ENCODE results near the gene NKX2-1. TPM values are rescaled to one million over a fixed set of nuclear protein-coding genes. Genes with fewer than 3 reads are reported as not detected.

NKX2-1 gene
- total RNA-seq, 1 experiment from 2014 or later = not detected

DNA sequence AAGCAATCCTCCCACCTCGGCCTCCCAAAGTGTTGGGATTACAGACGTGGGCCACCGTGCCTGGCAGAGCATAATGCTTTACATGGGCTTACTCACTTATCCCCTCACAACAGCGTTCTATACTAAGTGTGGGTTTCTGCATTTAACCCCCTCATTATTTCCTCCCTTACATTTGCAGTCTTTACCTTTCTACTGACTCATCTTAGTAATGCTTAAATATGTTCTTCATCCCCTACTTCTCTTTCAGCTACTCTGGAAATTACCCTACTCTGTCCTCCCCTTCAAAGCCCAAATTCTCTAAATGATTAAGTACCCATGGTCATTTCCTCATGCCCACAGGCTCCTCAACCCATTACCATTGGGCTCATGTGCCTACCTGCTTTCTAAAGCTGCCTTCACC is 40.7 kb downstream of the NKX2-1 start:
- Mint-ChIP-seq H3K27me3 (ENCODE audit: low read depth) (peaks cover 77% of the 10 kb centered on the region), H3K36me3 (ENCODE audit: insufficient read depth in 1 of 3, low read depth in 3 of 3) (no peaks in the 10 kb centered on the region), H3K27ac (no peak overlapping the region), H3K4me3 (no peak overlapping the region), H3K9me3 (no peaks in the 10 kb centered on the region), H3K4me1 (no peaks in the 10 kb centered on the region)
- Histone ChIP-seq H3K79me2 (ENCODE audit: insufficient read depth, low read length) (no peaks in the 10 kb centered on the region), H3K9me3 (ENCODE audit: control insufficient read depth, low read depth, low read length) (no peaks in the 10 kb centered on the region), H3K79me1 (ENCODE audit: insufficient read depth, low read depth, low read length, poor library complexity, severe bottlenecking) (no peaks in the 10 kb centered on the region), H3T11ph (ENCODE audit: low read length) (no peak overlapping the region), H4K5ac (ENCODE audit: insufficient read length, low read depth, low read length) (no peak overlapping the region), H4K91ac (ENCODE audit: insufficient read length, low read depth, low read length) (no peak overlapping the region), H2BK12ac (ENCODE audit: insufficient read length, low read depth, low read length) (no peak overlapping the region), H3K23me2 (ENCODE audit: insufficient read length, low read depth, low read length, poor library complexity, severe bottlenecking) (no peaks in the 10 kb centered on the region), H4K8ac (replicated peaks; ENCODE audit: insufficient read length, low read depth, low read length) (no peak overlapping the region), H2AK5ac (ENCODE audit: insufficient read length, low read length) (no peak overlapping the region), H3K4me1 (ENCODE audit: insufficient read depth, low read length) (no peaks in the 10 kb centered on the region), H3K4me2 (ENCODE audit: insufficient read depth, insufficient read length, low read length) (no peak overlapping the region), H2AFZ (ENCODE audit: low read length) (no peak overlapping the region), H3K18ac (ENCODE audit: insufficient read length, low read depth, low read length) (no peak overlapping the region), H2BK5ac (ENCODE audit: insufficient read length, low read length) (no peak overlapping the region), H4K20me1 (ENCODE audit: control insufficient read depth, insufficient read depth, insufficient read length) (no peaks in the 10 kb centered on the region), H3K27ac (ENCODE audit: insufficient read length, low read depth, low read length) (no peak overlapping the region), H2BK120ac (ENCODE audit: low read depth, low read length, poor library complexity, severe bottlenecking) (no peak overlapping the region), H3K14ac (ENCODE audit: insufficient read depth, low read length) (no peak overlapping the region), H3K23ac (ENCODE audit: insufficient read length, low read depth, low read length) (no peak overlapping the region), H3K56ac (ENCODE audit: insufficient read length, low read depth, low read length) (no peak overlapping the region), H3K4ac (ENCODE audit: low read depth, low read length) (no peak overlapping the region), H2BK15ac (ENCODE audit: low read depth, low read length) (no peak overlapping the region), H2BK20ac (ENCODE audit: low read depth, low read length, poor library complexity, severe bottlenecking) (no peak overlapping the region), H3K27me3 (ENCODE audit: insufficient read depth, low read length) (no peaks in the 10 kb centered on the region; the same call in 1 of the 2 replicates), H3K9ac (ENCODE audit: extremely low read depth, insufficient read length, low read length) (no peak overlapping the region)
- DNase-seq = no peak
- no CpG with 5 or more reads among the region's 4 CpGs for WGBS (ENCODE audit: extremely low coverage, insufficient read length, low lambda C conversion rate)
- TF ChIP-seq, protein P1, sequence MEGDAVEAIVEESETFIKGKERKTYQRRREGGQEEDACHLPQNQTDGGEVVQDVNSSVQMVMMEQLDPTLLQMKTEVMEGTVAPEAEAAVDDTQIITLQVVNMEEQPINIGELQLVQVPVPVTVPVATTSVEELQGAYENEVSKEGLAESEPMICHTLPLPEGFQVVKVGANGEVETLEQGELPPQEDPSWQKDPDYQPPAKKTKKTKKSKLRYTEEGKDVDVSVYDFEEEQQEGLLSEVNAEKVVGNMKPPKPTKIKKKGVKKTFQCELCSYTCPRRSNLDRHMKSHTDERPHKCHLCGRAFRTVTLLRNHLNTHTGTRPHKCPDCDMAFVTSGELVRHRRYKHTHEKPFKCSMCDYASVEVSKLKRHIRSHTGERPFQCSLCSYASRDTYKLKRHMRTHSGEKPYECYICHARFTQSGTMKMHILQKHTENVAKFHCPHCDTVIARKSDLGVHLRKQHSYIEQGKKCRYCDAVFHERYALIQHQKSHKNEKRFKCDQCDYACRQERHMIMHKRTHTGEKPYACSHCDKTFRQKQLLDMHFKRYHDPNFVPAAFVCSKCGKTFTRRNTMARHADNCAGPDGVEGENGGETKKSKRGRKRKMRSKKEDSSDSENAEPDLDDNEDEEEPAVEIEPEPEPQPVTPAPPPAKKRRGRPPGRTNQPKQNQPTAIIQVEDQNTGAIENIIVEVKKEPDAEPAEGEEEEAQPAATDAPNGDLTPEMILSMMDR (conservative IDR thresholded peaks at IDR 0.05) = no peak
